A549 (cell line): Measurements from ENCODE around the gene TRIM26.

ENCODE experiments used
- POLR2A ChIP-seq: IDR thresholded peaks from 2 replicates; pipeline ENCODE4 v1.6.1; 2012; ENCODE audit warnings: mild to moderate bottlenecking, low read length
- TF ChIP-seq, protein P1 (sequence below): IDR thresholded peaks from 2 replicates; pipeline ENCODE4 v1.6.1; 2012
- TF ChIP-seq, protein P2 (sequence below): fragments of 450-650 bp; IDR thresholded peaks from 2 replicates; pipeline ENCODE4 v1.6.1; 2014; ENCODE audit warnings: antibody characterized with exemption

DNA sequence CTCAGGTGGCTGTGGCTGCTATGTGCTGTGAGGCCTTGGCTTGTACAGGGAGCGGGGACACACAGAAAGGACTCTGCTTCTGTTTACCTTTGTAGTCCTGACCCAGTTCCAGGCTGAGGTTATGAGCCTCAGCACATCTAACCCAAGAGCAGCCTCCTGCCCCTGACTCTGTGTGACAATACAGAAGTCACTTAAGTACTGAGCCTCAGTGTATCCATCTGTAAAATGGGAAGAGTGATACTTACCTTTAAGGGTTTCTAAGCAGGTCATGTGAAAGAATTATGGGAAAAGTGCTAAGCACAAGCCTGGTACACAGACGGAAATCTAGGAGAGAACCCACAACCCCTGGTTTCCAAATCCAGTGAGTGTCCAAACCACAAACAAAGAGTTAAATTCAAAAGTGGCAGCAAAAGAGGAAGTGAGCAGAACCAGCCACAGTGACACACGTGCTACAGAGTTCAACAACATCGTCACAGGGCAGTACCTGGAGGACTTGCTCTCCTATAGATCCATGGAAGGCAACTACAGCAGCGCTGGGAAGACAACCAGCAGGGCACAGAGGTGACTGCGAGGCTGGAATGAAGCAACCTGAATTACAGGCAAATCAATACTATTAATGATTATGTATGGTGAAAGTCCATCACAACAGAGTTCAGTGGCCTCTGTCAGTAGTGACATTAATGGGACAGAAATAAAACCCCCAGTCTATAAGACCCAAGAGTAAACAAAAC is 12.5 kb downstream of the TRIM26 start:
- TF ChIP-seq POLR2A: no peak
- TF ChIP-seq, protein P1, sequence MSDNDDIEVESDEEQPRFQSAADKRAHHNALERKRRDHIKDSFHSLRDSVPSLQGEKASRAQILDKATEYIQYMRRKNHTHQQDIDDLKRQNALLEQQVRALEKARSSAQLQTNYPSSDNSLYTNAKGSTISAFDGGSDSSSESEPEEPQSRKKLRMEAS: no peak
- TF ChIP-seq, protein P2, sequence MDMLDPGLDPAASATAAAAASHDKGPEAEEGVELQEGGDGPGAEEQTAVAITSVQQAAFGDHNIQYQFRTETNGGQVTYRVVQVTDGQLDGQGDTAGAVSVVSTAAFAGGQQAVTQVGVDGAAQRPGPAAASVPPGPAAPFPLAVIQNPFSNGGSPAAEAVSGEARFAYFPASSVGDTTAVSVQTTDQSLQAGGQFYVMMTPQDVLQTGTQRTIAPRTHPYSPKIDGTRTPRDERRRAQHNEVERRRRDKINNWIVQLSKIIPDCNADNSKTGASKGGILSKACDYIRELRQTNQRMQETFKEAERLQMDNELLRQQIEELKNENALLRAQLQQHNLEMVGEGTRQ: no peak
